ENCODE measurements around the gene RRP1B.
"Not testable (repeated sequence)": the region's sequence is repeated elsewhere in the genome, so short reads cannot be mapped to it uniquely, and the experiment has no call there.

Gene RRP1B

DNA sequence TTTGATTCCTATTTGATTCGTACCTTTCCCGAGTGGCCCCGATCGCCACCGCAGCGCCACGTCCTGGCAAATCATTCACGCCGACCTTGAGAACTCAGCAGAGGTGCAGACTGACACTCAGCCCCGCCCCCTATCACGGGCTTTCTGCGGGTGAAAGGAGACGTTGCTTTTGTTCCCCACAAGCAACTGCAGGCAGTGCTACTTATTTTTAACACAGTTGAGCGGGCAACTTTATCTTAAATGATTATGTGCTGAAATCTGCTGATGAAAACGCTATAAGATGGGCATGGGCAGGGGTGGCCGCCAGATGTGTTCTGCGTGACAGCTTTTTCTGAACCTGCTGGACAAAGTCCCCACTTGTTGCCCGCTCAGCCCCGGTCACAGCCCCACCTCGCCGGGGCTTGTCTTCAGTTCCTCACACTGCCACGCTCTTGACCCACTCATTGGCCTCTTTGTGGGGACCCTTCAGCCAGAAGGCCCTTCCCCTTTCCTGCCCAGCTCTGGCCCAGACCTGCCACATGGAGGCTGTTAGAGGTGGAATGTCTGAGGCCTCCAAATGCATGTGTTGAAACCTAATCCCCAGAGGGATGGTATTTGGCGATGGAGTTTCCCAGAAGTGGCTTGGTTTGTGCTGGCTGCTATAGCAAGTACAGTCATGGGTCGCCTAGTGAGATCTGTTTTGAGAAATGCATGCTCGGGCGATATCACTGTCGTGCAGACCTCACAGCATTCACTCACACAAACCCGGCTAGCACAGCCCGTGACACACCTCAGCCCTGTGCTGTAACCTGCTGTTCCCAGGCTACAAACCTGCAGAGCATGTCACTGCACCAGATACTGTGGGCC, 43.9 kb downstream of the RRP1B start:
- TF ChIP-seq, protein P1, sequence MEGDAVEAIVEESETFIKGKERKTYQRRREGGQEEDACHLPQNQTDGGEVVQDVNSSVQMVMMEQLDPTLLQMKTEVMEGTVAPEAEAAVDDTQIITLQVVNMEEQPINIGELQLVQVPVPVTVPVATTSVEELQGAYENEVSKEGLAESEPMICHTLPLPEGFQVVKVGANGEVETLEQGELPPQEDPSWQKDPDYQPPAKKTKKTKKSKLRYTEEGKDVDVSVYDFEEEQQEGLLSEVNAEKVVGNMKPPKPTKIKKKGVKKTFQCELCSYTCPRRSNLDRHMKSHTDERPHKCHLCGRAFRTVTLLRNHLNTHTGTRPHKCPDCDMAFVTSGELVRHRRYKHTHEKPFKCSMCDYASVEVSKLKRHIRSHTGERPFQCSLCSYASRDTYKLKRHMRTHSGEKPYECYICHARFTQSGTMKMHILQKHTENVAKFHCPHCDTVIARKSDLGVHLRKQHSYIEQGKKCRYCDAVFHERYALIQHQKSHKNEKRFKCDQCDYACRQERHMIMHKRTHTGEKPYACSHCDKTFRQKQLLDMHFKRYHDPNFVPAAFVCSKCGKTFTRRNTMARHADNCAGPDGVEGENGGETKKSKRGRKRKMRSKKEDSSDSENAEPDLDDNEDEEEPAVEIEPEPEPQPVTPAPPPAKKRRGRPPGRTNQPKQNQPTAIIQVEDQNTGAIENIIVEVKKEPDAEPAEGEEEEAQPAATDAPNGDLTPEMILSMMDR (IDR thresholded peaks at IDR 0.05; ENCODE audit: insufficient read depth, missing control alignments): no peak
- FAIRE-seq (no peak), DNase-seq (ENCODE audit: insufficient read length, low spot score) (no peak)

DNA sequence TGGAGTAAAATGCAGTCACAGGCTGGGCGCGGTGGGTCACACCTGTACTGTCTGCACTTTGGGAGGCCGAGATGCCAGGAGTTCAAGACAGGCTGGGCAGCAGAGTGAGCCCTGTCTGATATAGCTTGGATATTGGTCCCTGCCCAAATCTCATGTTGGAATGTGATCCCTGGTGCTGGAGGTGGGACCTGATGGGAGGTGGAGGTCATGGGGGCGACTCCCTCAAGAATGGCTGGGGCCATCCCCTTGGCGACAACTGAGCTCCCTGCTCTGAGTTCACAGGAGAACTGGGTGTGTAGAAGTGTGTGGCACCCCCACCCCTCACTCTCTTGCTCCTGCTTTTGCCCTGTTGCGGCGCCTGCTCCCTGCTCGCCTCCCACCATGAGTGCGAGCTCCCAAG, 48.1 kb downstream of the RRP1B start:
- TF ChIP-seq, protein P1 (IDR thresholded peaks at IDR 0.05; ENCODE audit: insufficient read depth, missing control alignments): no peak
- no peak for DNase-seq (ENCODE audit: insufficient read length, low spot score)
- no peak for FAIRE-seq

DNA sequence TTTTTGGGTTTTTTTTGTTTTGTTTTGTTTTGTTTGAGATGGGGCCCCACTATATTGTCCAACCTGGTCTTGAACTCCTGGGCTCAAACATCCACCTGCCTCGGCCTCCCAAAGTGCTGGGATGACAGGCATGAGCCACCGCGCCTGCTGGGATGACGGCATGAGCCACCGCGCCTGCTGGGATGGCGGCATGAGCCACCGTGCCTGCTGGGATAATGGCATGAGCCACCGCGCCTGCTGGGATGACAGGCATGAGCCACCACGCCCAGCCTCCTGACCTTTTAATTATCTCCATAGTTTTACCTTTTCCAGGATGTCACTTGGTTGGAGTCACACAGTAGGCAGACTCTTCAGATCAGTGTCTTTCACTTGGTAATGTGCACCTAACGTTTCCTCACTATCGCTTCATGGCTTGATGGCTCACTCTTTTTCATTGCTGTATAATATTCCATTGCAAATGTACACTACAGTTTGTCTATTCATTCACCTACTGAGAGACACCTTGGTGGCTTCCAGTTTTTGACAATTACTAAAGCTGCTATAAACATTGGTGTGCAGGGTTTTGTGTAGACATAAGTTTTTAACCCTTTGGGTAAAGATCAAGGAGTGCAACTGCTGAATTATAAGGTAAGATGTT, 49.5 kb downstream of the RRP1B start:
- no peak for FAIRE-seq
- no peak for DNase-seq (ENCODE audit: insufficient read length, low spot score)
- TF ChIP-seq, protein P1 (IDR thresholded peaks at IDR 0.05; ENCODE audit: insufficient read depth, missing control alignments): no peak

DNA sequence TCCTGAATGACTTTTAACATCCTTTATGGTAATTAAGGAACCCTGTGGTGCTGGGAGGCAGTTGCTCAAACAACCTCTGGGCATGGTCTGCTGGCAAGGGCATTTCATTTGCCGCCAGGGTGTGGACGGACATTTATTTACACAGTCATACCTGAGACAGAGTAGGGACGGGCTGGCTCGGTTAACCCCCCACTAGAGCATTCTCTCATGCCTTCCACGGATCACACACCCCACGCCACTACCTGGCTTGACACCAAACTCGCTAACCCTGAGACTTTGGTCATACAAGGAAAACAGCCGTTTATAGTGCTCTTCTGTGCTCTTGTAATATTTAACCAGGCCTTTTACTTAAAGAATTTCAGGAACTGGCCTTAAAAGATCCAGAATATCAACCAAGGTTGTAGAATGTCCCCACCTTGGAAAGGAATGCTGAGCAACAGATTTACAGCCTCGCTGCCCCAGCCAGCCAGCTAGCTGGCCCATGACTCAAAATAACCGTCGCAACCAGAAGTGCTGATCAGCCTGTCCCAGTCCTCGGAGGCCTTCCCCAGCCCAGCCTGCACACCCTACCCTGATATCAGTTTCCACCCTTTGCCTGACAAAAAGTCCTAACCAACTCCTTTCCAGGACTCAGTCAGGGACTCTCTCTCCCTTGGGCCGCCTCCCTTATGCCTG, 53.0 kb downstream of the RRP1B start:
- no peak for FAIRE-seq
- DNase-seq (ENCODE audit: insufficient read length, low spot score): no peak
- TF ChIP-seq, protein P1 (IDR thresholded peaks at IDR 0.05; ENCODE audit: insufficient read depth, missing control alignments): no peak

DNA sequence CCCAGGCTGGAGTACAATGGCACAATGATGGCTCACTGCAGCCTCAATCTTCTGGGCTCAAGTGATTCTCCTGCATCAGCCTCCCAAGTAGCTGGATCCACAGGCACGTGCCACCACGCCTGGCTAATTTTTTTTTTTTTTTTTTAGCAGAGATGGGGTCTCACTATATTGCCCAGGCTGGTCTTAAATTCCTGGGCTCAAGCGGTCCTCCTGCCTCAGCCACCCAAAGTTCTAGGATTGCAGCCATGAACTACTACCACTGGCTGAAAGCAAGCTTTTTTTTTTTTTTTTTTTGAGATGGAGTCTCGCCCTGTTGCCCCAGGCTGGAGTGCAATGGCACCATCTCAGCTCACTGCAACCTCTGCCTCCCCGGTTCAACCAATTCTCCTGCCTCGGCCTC, 53.8 kb downstream of the RRP1B start:
- FAIRE-seq; DNase-seq (ENCODE audit: insufficient read length, low spot score): not testable (repeated sequence)

DNA sequence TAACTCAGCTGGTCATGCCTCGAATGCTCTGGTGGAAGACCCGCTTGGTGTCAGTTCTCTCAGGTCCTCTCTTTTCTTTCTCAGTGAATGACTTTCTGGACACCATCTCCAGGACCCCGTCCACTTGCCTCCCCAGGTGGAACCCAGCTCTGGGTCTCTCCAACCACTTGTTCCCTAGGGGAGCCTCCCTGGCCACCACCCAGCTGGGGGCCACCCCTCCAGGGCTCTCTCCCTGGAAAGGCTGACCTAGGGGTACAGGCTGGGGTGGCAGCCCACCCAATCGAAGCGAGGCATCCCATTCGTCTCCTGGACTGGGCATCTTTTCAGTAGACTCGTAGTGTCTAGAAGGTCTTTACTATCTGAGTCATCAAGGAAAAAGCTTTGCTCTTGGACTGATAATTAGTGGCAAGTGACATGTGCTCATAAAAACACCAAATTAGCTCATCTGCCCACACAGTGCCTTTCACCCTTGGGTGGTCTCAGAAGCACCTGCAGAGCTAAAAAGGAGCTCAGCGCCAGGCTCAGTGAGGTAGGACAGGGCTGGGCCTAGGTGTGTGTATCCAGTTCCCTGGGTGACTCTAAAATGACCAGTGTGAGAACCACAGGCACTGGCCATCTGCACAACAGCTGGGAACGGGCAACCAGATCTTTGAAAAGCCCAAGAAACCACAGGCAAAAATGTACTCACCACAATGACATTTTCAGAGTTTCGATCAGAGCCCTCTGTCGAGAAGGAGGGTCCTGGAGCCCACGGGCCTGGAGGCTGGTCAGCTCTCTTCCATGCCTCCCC, 57.2 kb downstream of the RRP1B start:
- FAIRE-seq (no peak), DNase-seq (ENCODE audit: insufficient read length, low spot score) (no peak)
- TF ChIP-seq, protein P1 (IDR thresholded peaks at IDR 0.05; ENCODE audit: insufficient read depth, missing control alignments): no peak

Measured in D721Med (cell line).